Measurements from ENCODE around the gene LMX1A. TPM values are rescaled to one million over a fixed set of nuclear protein-coding genes. Genes with fewer than 3 reads are reported as not detected.
A peak's percentile ranks its signal among the peaks of the same experiment; 100 is the strongest.

Gene LMX1A
- total RNA-seq, 1 experiment from 2014 or later: not detected

DNA sequence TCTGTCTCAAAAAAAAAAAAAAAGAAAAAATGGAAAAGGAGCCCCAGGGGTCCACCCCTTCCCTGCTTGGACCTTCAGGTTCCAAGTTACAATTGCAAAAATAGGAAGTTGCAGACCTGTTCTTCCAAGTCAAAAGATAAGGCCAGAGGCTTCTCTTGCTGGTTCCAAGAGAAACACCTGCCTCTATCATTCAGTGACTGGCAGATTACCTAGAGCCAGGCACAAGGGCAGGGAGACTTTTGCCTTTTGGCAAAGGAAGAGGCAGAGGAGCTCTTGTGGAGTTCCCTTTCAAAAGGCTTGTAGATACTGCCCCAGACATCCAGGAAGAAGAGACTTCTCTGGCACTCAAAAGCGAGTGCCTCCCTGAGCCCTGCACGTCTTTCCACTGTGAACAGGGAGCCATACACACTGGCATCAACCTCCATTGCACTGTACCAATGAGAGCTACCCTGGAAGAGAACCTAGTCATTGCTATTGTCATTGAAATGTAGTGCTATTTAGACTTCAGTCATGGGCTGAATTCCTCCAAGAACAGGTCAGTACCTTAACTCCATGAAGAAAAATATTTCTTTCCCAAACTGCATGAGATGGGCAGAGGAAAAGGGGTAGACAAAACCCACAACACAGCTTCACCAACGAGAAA lies 91.2 kb downstream of the LMX1A start:
- ATAC-seq (peak; percentile 74), DNase-seq (ENCODE audit: low spot score) (no peak)
- peaks cover 6% of the 10 kb centered on the region; the same call in 1 of the 2 replicates for H3K27me3 Mint-ChIP-seq (ENCODE audit: low read depth)
- ChIA-PET CTCF (interaction anchor here (1.0 to 1.4 kb wide), 4 partner anchors 102 to 136 kb away, joined by 3 to 5 read pairs (median 4); no protein-coding TSS in a partner anchor), POLR2A (interaction anchor here (0.6 kb wide), 1 partner anchor 18 kb away, joined by 3 read pairs; no protein-coding TSS in a partner anchor)
- no peak overlapping the region for H3K27ac Mint-ChIP-seq
- H3K9me3 Mint-ChIP-seq: peaks cover 28% of the 10 kb centered on the region
- TF ChIP-seq RORB (CRISPR knock-in tag; IDR thresholded peaks at IDR 0.05) (no peak), SP1 (CRISPR knock-in tag; conservative IDR thresholded peaks at IDR 0.05) (no peak), TP53 (CRISPR knock-in tag; IDR thresholded peaks at IDR 0.05) (no peak)
- TF ChIP-seq, protein P1, sequence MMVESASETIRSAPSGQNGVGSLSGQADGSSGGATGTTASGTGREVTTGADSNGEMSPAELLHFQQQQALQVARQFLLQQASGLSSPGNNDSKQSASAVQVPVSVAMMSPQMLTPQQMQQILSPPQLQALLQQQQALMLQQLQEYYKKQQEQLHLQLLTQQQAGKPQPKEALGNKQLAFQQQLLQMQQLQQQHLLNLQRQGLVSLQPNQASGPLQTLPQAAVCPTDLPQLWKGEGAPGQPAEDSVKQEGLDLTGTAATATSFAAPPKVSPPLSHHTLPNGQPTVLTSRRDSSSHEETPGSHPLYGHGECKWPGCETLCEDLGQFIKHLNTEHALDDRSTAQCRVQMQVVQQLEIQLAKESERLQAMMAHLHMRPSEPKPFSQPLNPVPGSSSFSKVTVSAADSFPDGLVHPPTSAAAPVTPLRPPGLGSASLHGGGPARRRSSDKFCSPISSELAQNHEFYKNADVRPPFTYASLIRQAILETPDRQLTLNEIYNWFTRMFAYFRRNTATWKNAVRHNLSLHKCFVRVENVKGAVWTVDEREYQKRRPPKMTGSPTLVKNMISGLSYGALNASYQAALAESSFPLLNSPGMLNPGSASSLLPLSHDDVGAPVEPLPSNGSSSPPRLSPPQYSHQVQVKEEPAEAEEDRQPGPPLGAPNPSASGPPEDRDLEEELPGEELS (CRISPR knock-in tag; IDR thresholded peaks at IDR 0.05): no peak
- no peak overlapping the region for H3K4me3 Mint-ChIP-seq
- peaks cover 6% of the 10 kb centered on the region for H3K4me1 Mint-ChIP-seq
- peaks cover 2% of the 10 kb centered on the region; the same call in 1 of the 2 replicates for H3K36me3 Mint-ChIP-seq

- Mint-ChIP-seq H3K9me3 (peaks cover 22% of the 10 kb centered on the region), H3K36me3 (peaks cover 2% of the 10 kb centered on the region; the same call in 1 of the 2 replicates), H3K4me1 (peaks cover under 1% of the 10 kb centered on the region), H3K27me3 (ENCODE audit: low read depth) (peaks cover 22% of the 10 kb centered on the region), H3K27ac (no peak overlapping the region), H3K4me3 (no peak overlapping the region)
- TF ChIP-seq MXD4 (CRISPR knock-in tag; IDR thresholded peaks at IDR 0.05; ENCODE audit: borderline replicate concordance) (no peak), TEAD1 (CRISPR knock-in tag; IDR thresholded peaks at IDR 0.05) (no peak)
- ChIA-PET CTCF (interaction anchor here (1.0 to 6.7 kb wide), 2 partner anchors 52 to 108 kb away, joined by 3 to 91 read pairs; no protein-coding TSS in a partner anchor), POLR2A (no interaction called here)
- DNase-seq (ENCODE audit: low spot score) (no peak), ATAC-seq (no peak)
Measured at GRCh38 chr1:165259706-165260428, 96.6 kb downstream of the LMX1A start.

- CTCF ChIA-PET: interaction anchor here (1.0 to 6.7 kb wide), 2 partner anchors 52 to 109 kb away, joined by 3 to 91 read pairs; no protein-coding TSS in a partner anchor
- TF ChIP-seq, protein P2, sequence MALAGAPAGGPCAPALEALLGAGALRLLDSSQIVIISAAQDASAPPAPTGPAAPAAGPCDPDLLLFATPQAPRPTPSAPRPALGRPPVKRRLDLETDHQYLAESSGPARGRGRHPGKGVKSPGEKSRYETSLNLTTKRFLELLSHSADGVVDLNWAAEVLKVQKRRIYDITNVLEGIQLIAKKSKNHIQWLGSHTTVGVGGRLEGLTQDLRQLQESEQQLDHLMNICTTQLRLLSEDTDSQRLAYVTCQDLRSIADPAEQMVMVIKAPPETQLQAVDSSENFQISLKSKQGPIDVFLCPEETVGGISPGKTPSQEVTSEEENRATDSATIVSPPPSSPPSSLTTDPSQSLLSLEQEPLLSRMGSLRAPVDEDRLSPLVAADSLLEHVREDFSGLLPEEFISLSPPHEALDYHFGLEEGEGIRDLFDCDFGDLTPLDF (CRISPR knock-in tag; IDR thresholded peaks at IDR 0.05): no peak
- TF ChIP-seq IRF2 (CRISPR knock-in tag; IDR thresholded peaks at IDR 0.05; ENCODE audit: borderline replicate concordance, low read depth) (no peak), RORB (CRISPR knock-in tag; IDR thresholded peaks at IDR 0.05) (no peak), ZNF396 (CRISPR knock-in tag; IDR thresholded peaks at IDR 0.05; ENCODE audit: borderline replicate concordance) (no peak), SP1 (CRISPR knock-in tag; conservative IDR thresholded peaks at IDR 0.05) (no peak), HMGXB4 (CRISPR knock-in tag; IDR thresholded peaks at IDR 0.05) (no peak), NFE2L1 (CRISPR knock-in tag; IDR thresholded peaks at IDR 0.05) (no peak), JUN (CRISPR knock-in tag; IDR thresholded peaks at IDR 0.05) (no peak), GRHL2 (CRISPR knock-in tag; IDR thresholded peaks at IDR 0.05; ENCODE audit: insufficient replicate concordance, severe bottlenecking) (no peak), ZNF232 (CRISPR knock-in tag; IDR thresholded peaks at IDR 0.05) (no peak)
- TF ChIP-seq, protein P3, sequence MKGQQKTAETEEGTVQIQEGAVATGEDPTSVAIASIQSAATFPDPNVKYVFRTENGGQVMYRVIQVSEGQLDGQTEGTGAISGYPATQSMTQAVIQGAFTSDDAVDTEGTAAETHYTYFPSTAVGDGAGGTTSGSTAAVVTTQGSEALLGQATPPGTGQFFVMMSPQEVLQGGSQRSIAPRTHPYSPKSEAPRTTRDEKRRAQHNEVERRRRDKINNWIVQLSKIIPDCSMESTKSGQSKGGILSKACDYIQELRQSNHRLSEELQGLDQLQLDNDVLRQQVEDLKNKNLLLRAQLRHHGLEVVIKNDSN (CRISPR knock-in tag; IDR thresholded peaks at IDR 0.05): no peak
- ATAC-seq (no peak), DNase-seq (ENCODE audit: low spot score) (no peak)
- Mint-ChIP-seq H3K27me3 (ENCODE audit: low read depth) (peaks cover 29% of the 10 kb centered on the region), H3K9me3 (peaks cover 22% of the 10 kb centered on the region), H3K4me3 (no peak overlapping the region), H3K36me3 (peaks cover 2% of the 10 kb centered on the region; the same call in 1 of the 2 replicates), H3K27ac (no peak overlapping the region), H3K4me1 (peaks cover 7% of the 10 kb centered on the region)
- POLR2A ChIA-PET: no interaction called here
Measured at GRCh38 chr1:165259236-165259635, 97.3 kb downstream of the LMX1A start.

All from WTC11 (cell line).